Endodermal cell (in vitro differentiated cells): ENCODE results near the gene LCP2. TPM values are rescaled to one million over a fixed set of nuclear protein-coding genes. Genes with fewer than 3 reads are reported as not detected.

ENCODE experiments used
- DNase-seq: peaks from one replicate; pipeline ENCODE4 v3.0.0-alpha.2; 2017
- H3K27ac ChIP-seq: 2 replicates; pipeline ENCODE4 v1.5.1; 2013; ENCODE audit warnings: mild to moderate bottlenecking, low read depth, low read length, moderate library complexity
- H3K27me3 ChIP-seq: 2 replicates; pipeline ENCODE4 v1.6.1; 2013; ENCODE audit warnings: mild to moderate bottlenecking, low read length, moderate library complexity; ENCODE audit not compliant: insufficient read depth, control insufficient read depth, poor library complexity, severe bottlenecking
- H3K36me3 ChIP-seq: 2 replicates; pipeline ENCODE4 v1.7.0; 2013; ENCODE audit warnings: mild to moderate bottlenecking, low read length, moderate library complexity; ENCODE audit not compliant: control insufficient read depth, insufficient read depth
- H3K4me1 ChIP-seq: one replicate; pipeline ENCODE4 v1.7.0; 2013; ENCODE audit warnings: low read length; ENCODE audit not compliant: control insufficient read depth, insufficient read depth
- H3K4me3 ChIP-seq: 2 replicates; pipeline ENCODE4 v1.5.1; 2013; ENCODE audit warnings: mild to moderate bottlenecking, low read length, moderate library complexity
- H3K9ac ChIP-seq: 2 replicates; pipeline ENCODE4 v1.6.1; 2013; ENCODE audit warnings: mild to moderate bottlenecking, low read length, moderate library complexity; ENCODE audit not compliant: poor library complexity, severe bottlenecking; ENCODE audit errors: extremely low read depth
- H3K9me3 ChIP-seq: 2 replicates; pipeline ENCODE4 v1.6.1; 2013; ENCODE audit warnings: mild to moderate bottlenecking, low read length, moderate library complexity; ENCODE audit not compliant: control insufficient read depth
- H3K27ac Mint-ChIP-seq: 2 replicates; pipeline ENCODE4 v1.8.0; 2020; ENCODE audit warnings: mixed read lengths
- H3K27me3 Mint-ChIP-seq: 2 replicates; pipeline ENCODE4 v1.8.0; 2021; ENCODE audit warnings: mild to moderate bottlenecking, mixed read lengths; ENCODE audit not compliant: insufficient read depth
- H3K36me3 Mint-ChIP-seq: 2 replicates; pipeline ENCODE4 v1.8.0; 2020; ENCODE audit warnings: low read depth, mixed read lengths
- H3K4me1 Mint-ChIP-seq: 2 replicates; pipeline ENCODE4 v1.8.0; 2020; ENCODE audit warnings: mixed read lengths
- H3K4me3 Mint-ChIP-seq: 2 replicates; pipeline ENCODE4 v1.8.0; 2020; ENCODE audit warnings: mild to moderate bottlenecking, moderate library complexity, mixed read lengths
- H3K9me3 Mint-ChIP-seq: 2 replicates; pipeline ENCODE4 v1.8.0; 2020; ENCODE audit warnings: mild to moderate bottlenecking, mixed read lengths
- CTCF ChIP-seq: fragments of 200-600 bp; sonication (generic); conservative IDR thresholded peaks from 2 replicates; pipeline ENCODE4 v1.5.0; 2021; ENCODE audit warnings: antibody characterized with exemption, mild to moderate bottlenecking
- WGBS, 2 experiments: methylation state at CpG; one replicate each; pipeline versions ENCODE4 v1.1.5 to v1.1.7; 2013; ENCODE audit warnings: missing lambda C conversion rate in 2 of 2, mixed read lengths in 1 of 2; ENCODE audit not compliant: insufficient coverage in 1 of 2, insufficient read length in 1 of 2; 5-methylcytosine and 5-hydroxymethylcytosine counted together
- total RNA-seq, 2 donors: library from RNA; stranded (reverse); fragmentation: NEBNext Ultra II Directional in 1 of 2; extraction: Animal tissue kit (Norgen Biotek cat#: 25700) in 1 of 2; gene quantifications; 2 replicates in 1 of 2; 3 replicates in 1 of 2; pipeline ENCODE4 v1.2.1, GENCODE V29; 2021

LCP2 gene
- total RNA-seq, 2 donors from 2014 or later, result 0.11 TPM; not detected in 1

GRCh38 chr5:170319301-170319700 is 21.7 kb upstream of the LCP2 start:
- H3K27ac Mint-ChIP-seq, result no peak overlapping the region
- no peak for TF ChIP-seq CTCF
- H3K27me3 Mint-ChIP-seq, result no peaks in the 10 kb centered on the region
- H3K27ac ChIP-seq, result no peak overlapping the region
- no peak for DNase-seq
- peaks cover 5% of the 10 kb centered on the region for H3K4me1 Mint-ChIP-seq
- peaks cover 3% of the 10 kb centered on the region for H3K27me3 ChIP-seq
- no peak overlapping the region for H3K9ac ChIP-seq
- no peaks in the 10 kb centered on the region for H3K9me3 Mint-ChIP-seq
- H3K9me3 ChIP-seq, result no peaks in the 10 kb centered on the region
- no peaks in the 10 kb centered on the region for H3K4me1 ChIP-seq
- H3K4me3 ChIP-seq, result no peak overlapping the region
- no peaks in the 10 kb centered on the region for H3K36me3 ChIP-seq
- no peak overlapping the region for H3K4me3 Mint-ChIP-seq
- H3K36me3 Mint-ChIP-seq, result no peaks in the 10 kb centered on the region
- WGBS, 2 experiments, result 84 to 85% methylated on average over 5 of the region's 5 CpGs

- 99% methylated on average over 3 of the region's 3 CpGs; no CpG with 5 or more reads in 1 of the 2 experiments for WGBS, 2 experiments
- Mint-ChIP-seq H3K4me3 (no peak overlapping the region), H3K27me3 (no peaks in the 10 kb centered on the region)
These were observed 19.9 kb upstream of the LCP2 start for GRCh38 chr5:170317499-170317898.

GRCh38 chr5:170316937-170317336 is 19.4 kb upstream of the LCP2 start:
- no peaks in the 10 kb centered on the region for H3K36me3 ChIP-seq
- no peak overlapping the region for H3K27ac Mint-ChIP-seq
- no peaks in the 10 kb centered on the region for H3K4me1 ChIP-seq
- no peak overlapping the region for H3K4me3 Mint-ChIP-seq
- H3K9ac ChIP-seq, result no peak overlapping the region
- H3K27me3 ChIP-seq, result peaks cover 3% of the 10 kb centered on the region
- TF ChIP-seq CTCF, result no peak
- peaks cover 5% of the 10 kb centered on the region for H3K4me1 Mint-ChIP-seq
- H3K9me3 ChIP-seq, result no peaks in the 10 kb centered on the region
- no peaks in the 10 kb centered on the region for H3K27me3 Mint-ChIP-seq
- DNase-seq, result no peak
- no peak overlapping the region for H3K4me3 ChIP-seq
- no peaks in the 10 kb centered on the region for H3K9me3 Mint-ChIP-seq
- H3K27ac ChIP-seq, result no peak overlapping the region
- H3K36me3 Mint-ChIP-seq, result no peaks in the 10 kb centered on the region
- WGBS, 2 experiments, result 95 to 100% methylated on average over 3 to 4 of the region's 4 CpGs

More at GRCh38 chr5:170317499-170317898, 19.9 kb upstream of the LCP2 start:
- peaks cover 3% of the 10 kb centered on the region for H3K27me3 ChIP-seq
- TF ChIP-seq CTCF, result no peak
- no peak overlapping the region for H3K9ac ChIP-seq
- H3K4me1 Mint-ChIP-seq, result peaks cover 5% of the 10 kb centered on the region
- H3K9me3 Mint-ChIP-seq, result no peaks in the 10 kb centered on the region
- no peak for DNase-seq
- H3K27ac ChIP-seq, result no peak overlapping the region
- no peak overlapping the region for H3K27ac Mint-ChIP-seq
- no peaks in the 10 kb centered on the region for H3K9me3 ChIP-seq
- H3K36me3 Mint-ChIP-seq, result no peaks in the 10 kb centered on the region
- no peaks in the 10 kb centered on the region for H3K36me3 ChIP-seq
- H3K4me1 ChIP-seq, result no peaks in the 10 kb centered on the region
- no peak overlapping the region for H3K4me3 ChIP-seq
